ENCODE measurements around the gene CADPS.

CADPS gene

DNA sequence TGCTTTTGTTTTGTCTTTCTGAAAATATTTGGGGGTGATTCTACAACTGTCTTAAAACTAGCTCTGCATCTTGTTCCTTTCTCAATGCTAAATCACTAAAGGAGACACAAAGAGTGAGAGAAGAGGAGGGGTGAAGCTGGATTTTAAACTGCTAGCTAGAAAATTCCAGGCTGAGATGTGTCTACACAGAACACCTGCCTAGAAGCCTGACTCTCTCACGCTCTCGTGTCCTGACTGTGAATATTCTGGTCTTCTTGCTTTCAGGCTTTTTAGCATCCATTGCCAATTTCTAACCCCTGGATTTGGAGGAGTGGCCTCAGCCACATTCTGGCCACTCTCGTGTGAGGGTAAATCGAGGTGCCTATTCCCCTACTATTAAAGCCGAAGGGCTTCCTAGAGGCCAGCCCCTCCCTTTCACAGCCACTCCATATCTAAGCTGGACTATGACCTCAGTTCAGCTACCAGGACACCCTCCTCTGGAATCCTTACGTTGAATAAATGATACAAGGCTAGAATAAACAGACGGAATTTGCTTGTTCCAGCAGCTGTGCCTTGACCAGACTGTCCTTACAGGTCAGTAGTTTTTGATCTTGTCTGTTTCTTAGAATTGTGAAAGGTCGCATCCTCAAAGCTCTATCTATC lies 353.6 kb downstream of the CADPS start:
- Histone ChIP-seq H3K27me3 (ENCODE audit: control insufficient read depth in 1 of 2, insufficient read depth in 2 of 2, low read length in 2 of 2) (no peaks in the 10 kb centered on the region), H3K9me3 (ENCODE audit: low read length) (no peaks in the 10 kb centered on the region), H3K4me3 (ENCODE audit: low read depth in 1 of 2, low read length in 2 of 2) (no peak overlapping the region), H3K4me1 (ENCODE audit: insufficient read depth, low read length) (no peaks in the 10 kb centered on the region), H3K36me3 (ENCODE audit: insufficient read depth, low read length) (no peaks in the 10 kb centered on the region), H3K27ac (ENCODE audit: low read depth, low read length) (no peak overlapping the region), H3K9ac (ENCODE audit: low read length) (no peak overlapping the region)

DNA sequence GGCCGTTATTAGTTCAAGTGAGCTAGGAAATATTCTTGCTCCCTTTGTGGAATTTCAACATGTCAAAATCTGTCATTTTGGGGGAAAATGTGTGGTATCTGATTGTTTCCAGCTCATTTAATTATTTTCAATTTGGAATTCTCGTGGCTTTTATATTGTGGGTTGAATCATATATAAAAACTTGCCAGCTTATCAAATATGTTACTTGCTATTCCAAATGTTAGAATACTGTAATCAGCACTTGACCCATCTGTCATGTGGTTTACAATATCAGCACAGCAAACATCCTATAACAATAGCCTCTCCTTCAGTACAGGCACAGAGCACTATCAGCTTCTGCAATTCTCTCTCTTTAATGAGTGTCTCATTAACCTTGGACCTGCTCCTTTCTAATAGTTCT lies 371.7 kb downstream of the CADPS start:
- no peak overlapping the region for H3K4me3 ChIP-seq (ENCODE audit: low read depth in 1 of 2, low read length in 2 of 2)
- H3K9ac ChIP-seq (ENCODE audit: low read length) = no peak overlapping the region
- no peak overlapping the region for H3K27ac ChIP-seq (ENCODE audit: low read depth, low read length)
- no peaks in the 10 kb centered on the region for H3K27me3 ChIP-seq (ENCODE audit: control insufficient read depth in 1 of 2, insufficient read depth in 2 of 2, low read length in 2 of 2)
- no peaks in the 10 kb centered on the region for H3K36me3 ChIP-seq (ENCODE audit: insufficient read depth, low read length)
- no peaks in the 10 kb centered on the region for H3K9me3 ChIP-seq (ENCODE audit: low read length)
- no peaks in the 10 kb centered on the region for H3K4me1 ChIP-seq (ENCODE audit: insufficient read depth, low read length)

DNA sequence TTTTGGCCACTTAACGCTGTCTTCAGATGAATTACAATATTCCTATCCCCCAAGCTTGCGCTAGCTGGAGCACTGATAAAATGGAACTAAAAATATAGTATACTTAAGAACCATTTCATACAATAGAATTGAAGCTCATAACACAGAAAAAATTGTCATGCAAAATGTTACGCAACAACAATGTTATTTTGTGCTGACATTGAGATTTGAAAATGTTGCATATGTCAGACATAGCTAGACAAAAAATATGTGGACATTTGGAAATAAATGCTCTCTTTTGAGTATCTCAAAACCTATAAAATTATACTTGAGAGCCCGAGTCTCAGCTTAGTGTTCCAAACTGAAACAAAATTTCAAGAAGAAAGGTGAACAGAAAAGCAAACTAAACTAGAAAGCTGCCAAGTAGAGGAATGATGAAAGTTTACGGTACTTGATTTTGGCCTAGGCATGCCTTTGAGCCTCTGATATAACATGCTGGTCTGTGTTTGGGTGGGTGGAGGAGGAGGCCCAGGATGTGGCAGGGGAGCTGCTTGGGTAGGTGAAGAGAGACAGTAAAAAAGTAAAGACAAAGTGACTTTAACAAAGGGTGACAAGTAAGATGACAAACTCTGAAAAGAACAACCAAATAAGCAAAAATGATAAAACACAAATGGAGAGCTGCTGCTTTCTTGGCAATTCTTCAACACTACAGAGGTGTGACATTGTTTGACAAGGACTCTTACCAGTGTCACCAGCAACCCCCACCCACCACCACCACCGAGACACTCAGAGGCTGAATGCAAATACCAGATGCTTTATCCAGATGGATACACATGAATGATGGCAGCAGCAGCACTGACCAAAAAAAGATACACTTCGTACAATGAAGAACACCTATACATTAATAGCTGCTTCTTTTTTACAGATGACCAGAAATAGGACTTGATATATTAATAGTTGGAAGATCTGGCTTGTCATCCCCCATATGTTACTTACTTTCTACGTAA lies 372.6 kb downstream of the CADPS start:
- no peaks in the 10 kb centered on the region for H3K36me3 ChIP-seq (ENCODE audit: insufficient read depth, low read length)

DNA sequence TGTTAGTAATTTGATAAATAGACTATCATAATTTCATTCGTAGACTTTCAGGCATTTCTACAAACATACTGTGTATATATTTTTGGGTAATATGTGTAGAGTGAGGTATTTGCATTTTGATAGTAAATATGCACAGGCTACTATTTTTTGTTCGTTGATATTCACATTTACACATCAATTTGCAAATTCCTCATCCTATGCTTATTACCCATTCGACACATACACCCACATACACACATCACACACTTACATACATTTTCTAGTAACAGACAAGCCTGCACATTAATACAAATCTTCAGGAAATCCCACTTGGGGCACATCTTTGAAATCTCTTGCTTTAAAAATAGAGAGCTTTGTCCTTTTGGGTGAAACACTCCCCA lies 373.9 kb downstream of the CADPS start:
- H3K9me3 ChIP-seq (ENCODE audit: low read length) = no peaks in the 10 kb centered on the region
- H3K9ac ChIP-seq (ENCODE audit: low read length) = no peak overlapping the region
- H3K27me3 ChIP-seq (ENCODE audit: control insufficient read depth in 1 of 2, insufficient read depth in 2 of 2, low read length in 2 of 2) = no peaks in the 10 kb centered on the region
- no peaks in the 10 kb centered on the region for H3K36me3 ChIP-seq (ENCODE audit: insufficient read depth, low read length)
- no peak overlapping the region for H3K4me3 ChIP-seq (ENCODE audit: low read depth in 1 of 2, low read length in 2 of 2)
- H3K27ac ChIP-seq (ENCODE audit: low read depth, low read length) = no peak overlapping the region
- H3K4me1 ChIP-seq (ENCODE audit: insufficient read depth, low read length) = no peaks in the 10 kb centered on the region

More for the DNA sequence above, 372.6 kb downstream of the CADPS start:
- no peak overlapping the region for H3K9ac ChIP-seq (ENCODE audit: low read length)
- H3K4me1 ChIP-seq (ENCODE audit: insufficient read depth, low read length) = no peaks in the 10 kb centered on the region
- H3K4me3 ChIP-seq (ENCODE audit: low read depth in 1 of 2, low read length in 2 of 2) = no peak overlapping the region
- H3K27me3 ChIP-seq (ENCODE audit: control insufficient read depth in 1 of 2, insufficient read depth in 2 of 2, low read length in 2 of 2) = no peaks in the 10 kb centered on the region
- no peak overlapping the region for H3K27ac ChIP-seq (ENCODE audit: low read depth, low read length)
- H3K9me3 ChIP-seq (ENCODE audit: low read length) = no peaks in the 10 kb centered on the region

DNA sequence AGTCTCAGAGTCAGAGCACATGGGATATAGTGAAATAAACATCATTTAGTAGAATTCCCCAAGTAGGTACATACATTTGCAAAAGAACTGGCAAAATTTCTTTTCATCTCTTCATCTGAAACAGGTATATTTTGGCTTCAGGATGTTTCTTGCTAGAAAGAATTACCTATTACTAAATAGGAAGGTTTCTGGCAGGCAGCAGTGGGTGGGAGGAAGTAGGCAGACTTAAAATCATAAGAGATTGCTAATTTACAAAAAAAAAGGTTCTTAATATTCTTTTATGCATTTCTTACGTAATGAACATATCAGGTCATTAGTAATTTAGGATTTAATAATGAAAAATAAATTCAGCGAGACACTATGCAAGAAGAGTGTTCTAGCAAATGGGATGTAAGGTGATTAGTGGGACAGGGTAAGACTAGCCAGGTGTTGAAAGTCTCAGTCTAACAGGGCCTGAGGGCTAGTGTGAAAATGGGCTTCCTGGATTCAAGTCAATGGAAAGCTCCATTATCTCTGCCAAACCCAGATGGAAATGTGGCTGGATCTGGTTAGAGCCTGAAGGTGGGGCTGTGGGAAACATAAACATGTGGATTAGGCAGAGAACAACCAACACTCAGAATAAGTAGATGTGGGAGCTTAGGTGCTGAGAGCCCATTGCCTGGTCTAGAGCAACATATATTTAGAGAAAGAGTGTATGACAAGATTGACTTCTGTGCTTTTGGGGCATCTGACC lies 374.5 kb downstream of the CADPS start:
- Histone ChIP-seq H3K27me3 (ENCODE audit: control insufficient read depth in 1 of 2, insufficient read depth in 2 of 2, low read length in 2 of 2) (no peaks in the 10 kb centered on the region), H3K4me1 (ENCODE audit: insufficient read depth, low read length) (no peaks in the 10 kb centered on the region), H3K36me3 (ENCODE audit: insufficient read depth, low read length) (no peaks in the 10 kb centered on the region), H3K9me3 (ENCODE audit: low read length) (no peaks in the 10 kb centered on the region), H3K27ac (ENCODE audit: low read depth, low read length) (no peak overlapping the region), H3K9ac (ENCODE audit: low read length) (no peak overlapping the region), H3K4me3 (ENCODE audit: low read depth in 1 of 2, low read length in 2 of 2) (no peak overlapping the region)

DNA sequence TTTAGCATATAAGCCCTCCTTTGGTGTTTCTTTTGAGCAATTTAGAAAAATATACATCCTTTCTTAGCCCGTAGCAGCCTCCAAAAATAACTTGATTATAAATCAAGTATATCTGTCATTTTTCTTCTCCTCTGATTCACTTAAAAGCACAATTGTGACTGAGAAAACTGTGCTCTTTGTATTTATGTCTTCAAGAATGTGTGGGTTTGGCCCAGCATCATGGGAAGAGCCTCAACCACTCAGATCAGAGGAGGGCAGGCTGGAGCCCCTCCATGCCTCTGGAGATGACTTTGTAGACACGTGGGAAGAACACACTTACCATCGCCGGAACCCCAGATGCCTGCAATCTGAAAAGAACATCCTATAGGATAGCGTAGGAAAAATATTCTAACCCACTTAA lies 378.1 kb downstream of the CADPS start:
- no peaks in the 10 kb centered on the region for H3K4me1 ChIP-seq (ENCODE audit: insufficient read depth, low read length)
- no peaks in the 10 kb centered on the region for H3K36me3 ChIP-seq (ENCODE audit: insufficient read depth, low read length)
- H3K9ac ChIP-seq (ENCODE audit: low read length) = no peak overlapping the region
- H3K9me3 ChIP-seq (ENCODE audit: low read length) = no peaks in the 10 kb centered on the region
- H3K27me3 ChIP-seq (ENCODE audit: control insufficient read depth in 1 of 2, insufficient read depth in 2 of 2, low read length in 2 of 2) = no peaks in the 10 kb centered on the region
- H3K4me3 ChIP-seq (ENCODE audit: low read depth in 1 of 2, low read length in 2 of 2) = no peak overlapping the region
- H3K27ac ChIP-seq (ENCODE audit: low read depth, low read length) = no peak overlapping the region

- Histone ChIP-seq H3K9me3 (ENCODE audit: low read length) (no peaks in the 10 kb centered on the region), H3K9ac (ENCODE audit: low read length) (no peak overlapping the region), H3K4me3 (ENCODE audit: low read depth in 1 of 2, low read length in 2 of 2) (no peak overlapping the region), H3K27ac (ENCODE audit: low read depth, low read length) (no peak overlapping the region), H3K4me1 (ENCODE audit: insufficient read depth, low read length) (no peaks in the 10 kb centered on the region), H3K36me3 (ENCODE audit: insufficient read depth, low read length) (no peaks in the 10 kb centered on the region), H3K27me3 (ENCODE audit: control insufficient read depth in 1 of 2, insufficient read depth in 2 of 2, low read length in 2 of 2) (no peaks in the 10 kb centered on the region)
Measured at GRCh38 chr3:62496503-62496902, 378.7 kb downstream of the CADPS start.

DNA sequence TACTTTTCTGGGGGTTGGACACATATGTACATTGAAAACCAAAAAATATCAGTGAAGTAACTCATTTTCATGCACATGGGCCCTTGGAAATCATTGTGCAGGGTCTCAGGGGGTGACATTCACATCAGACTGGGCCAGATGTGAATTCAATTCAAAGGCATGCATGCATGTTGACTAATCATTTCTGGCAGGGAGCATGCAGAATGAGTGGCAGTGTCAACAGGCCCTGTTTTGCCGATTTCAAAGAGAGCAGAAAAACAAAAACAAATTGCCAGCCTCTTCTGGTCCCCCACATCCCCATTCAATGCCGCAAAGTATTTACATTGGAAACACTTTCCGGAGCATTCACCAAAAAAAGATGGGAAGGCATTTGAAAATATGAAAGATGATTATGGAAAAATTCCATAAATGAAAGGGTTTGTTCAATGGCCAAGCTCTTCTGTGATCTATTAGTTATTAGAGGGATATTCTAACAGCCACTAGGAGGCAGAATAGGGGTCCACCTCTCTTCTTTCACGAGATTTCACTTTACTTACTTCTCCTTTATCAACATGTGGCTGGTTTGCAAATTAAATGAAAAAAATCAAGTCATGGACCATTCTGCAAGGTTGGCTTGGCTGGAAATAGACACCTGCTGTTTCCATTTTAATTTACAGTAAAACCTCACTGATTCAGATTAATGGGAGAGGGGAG lies 382.0 kb downstream of the CADPS start:
- H3K9me3 ChIP-seq (ENCODE audit: low read length) = no peaks in the 10 kb centered on the region
- H3K36me3 ChIP-seq (ENCODE audit: insufficient read depth, low read length) = no peaks in the 10 kb centered on the region

DNA sequence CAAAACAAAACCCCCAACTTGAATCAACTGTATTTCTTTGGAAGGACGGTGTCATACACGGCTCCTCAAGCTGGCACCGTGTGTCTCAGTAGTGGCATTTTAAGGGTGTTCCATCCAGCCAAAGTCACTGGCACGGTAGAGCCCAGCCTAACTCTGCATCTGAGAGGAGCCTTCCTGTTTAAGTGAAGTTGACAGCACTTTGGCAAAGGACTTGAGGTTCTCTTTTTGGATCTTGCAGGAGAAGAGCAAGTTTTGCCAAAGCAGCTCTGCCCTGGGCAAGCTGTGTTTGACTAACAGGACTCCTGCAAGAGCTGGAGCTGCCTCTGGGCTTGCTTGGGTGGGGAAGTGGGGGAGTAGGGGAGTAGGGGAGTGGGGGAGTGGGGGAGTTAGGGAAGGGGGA lies 392.3 kb downstream of the CADPS start:
- H3K27me3 ChIP-seq (ENCODE audit: control insufficient read depth in 1 of 2, insufficient read depth in 2 of 2, low read length in 2 of 2) = no peaks in the 10 kb centered on the region

More for the DNA sequence above, 382.0 kb downstream of the CADPS start:
- Histone ChIP-seq H3K4me1 (ENCODE audit: insufficient read depth, low read length) (no peaks in the 10 kb centered on the region), H3K4me3 (ENCODE audit: low read depth in 1 of 2, low read length in 2 of 2) (no peak overlapping the region), H3K27me3 (ENCODE audit: control insufficient read depth in 1 of 2, insufficient read depth in 2 of 2, low read length in 2 of 2) (no peaks in the 10 kb centered on the region), H3K9ac (ENCODE audit: low read length) (no peak overlapping the region), H3K27ac (ENCODE audit: low read depth, low read length) (no peak overlapping the region)

DNA sequence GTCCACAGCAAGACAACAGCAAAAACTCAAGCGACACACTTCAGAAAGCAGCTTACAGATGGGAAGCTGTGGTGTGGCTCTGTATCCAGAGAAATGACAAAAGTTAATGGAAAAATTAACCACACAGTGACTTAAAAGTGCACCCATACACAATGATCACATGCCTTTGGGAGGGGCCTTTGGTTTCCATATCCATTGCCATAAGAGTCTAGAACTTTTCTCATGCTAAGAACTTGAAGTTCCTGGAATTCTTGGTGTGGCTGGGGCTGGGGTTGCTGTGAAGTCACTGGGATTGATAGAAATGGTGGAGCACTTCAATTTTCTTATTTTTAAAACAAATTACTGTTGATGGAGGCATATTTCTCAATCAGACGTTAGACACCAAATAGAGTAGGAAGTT lies 393.3 kb downstream of the CADPS start:
- no peaks in the 10 kb centered on the region for H3K4me1 ChIP-seq (ENCODE audit: insufficient read depth, low read length)
- H3K27ac ChIP-seq (ENCODE audit: low read depth, low read length) = no peak overlapping the region
- H3K36me3 ChIP-seq (ENCODE audit: insufficient read depth, low read length) = no peaks in the 10 kb centered on the region
- H3K27me3 ChIP-seq (ENCODE audit: control insufficient read depth in 1 of 2, insufficient read depth in 2 of 2, low read length in 2 of 2) = no peaks in the 10 kb centered on the region
- H3K9me3 ChIP-seq (ENCODE audit: low read length) = no peaks in the 10 kb centered on the region
- no peak overlapping the region for H3K4me3 ChIP-seq (ENCODE audit: low read depth in 1 of 2, low read length in 2 of 2)
- H3K9ac ChIP-seq (ENCODE audit: low read length) = no peak overlapping the region

More for the DNA sequence above, 392.3 kb downstream of the CADPS start:
- Histone ChIP-seq H3K4me1 (ENCODE audit: insufficient read depth, low read length) (no peaks in the 10 kb centered on the region), H3K4me3 (ENCODE audit: low read depth in 1 of 2, low read length in 2 of 2) (no peak overlapping the region), H3K9ac (ENCODE audit: low read length) (no peak overlapping the region), H3K9me3 (ENCODE audit: low read length) (no peaks in the 10 kb centered on the region), H3K36me3 (ENCODE audit: insufficient read depth, low read length) (no peaks in the 10 kb centered on the region), H3K27ac (ENCODE audit: low read depth, low read length) (no peak overlapping the region)

DNA sequence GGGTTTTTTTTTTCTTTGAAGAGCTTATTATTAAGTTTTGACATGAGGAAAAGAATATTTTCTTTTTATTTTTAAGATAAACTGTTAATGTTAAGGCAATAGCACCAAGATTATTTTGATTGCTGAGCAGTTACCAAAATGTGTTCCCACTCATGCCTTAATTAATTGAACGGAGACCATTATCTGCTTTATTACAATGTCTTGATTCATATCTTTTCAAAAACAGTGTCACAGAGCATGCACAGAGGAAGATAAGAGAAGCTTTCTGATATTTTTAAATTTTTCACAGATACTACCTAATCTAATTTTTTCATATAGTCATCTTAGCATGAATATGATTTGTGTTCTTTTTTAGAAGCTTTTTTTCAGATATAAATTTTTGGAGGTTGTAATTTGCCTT lies 395.2 kb downstream of the CADPS start:
- Histone ChIP-seq H3K27ac (ENCODE audit: low read depth, low read length) (no peak overlapping the region), H3K9ac (ENCODE audit: low read length) (no peak overlapping the region), H3K9me3 (ENCODE audit: low read length) (no peaks in the 10 kb centered on the region), H3K27me3 (ENCODE audit: control insufficient read depth in 1 of 2, insufficient read depth in 2 of 2, low read length in 2 of 2) (no peaks in the 10 kb centered on the region), H3K36me3 (ENCODE audit: insufficient read depth, low read length) (no peaks in the 10 kb centered on the region), H3K4me3 (ENCODE audit: low read depth in 1 of 2, low read length in 2 of 2) (no peak overlapping the region), H3K4me1 (ENCODE audit: insufficient read depth, low read length) (no peaks in the 10 kb centered on the region)

Measured in muscle layer of colon (tissue), 2 donors.